ENCODE results near the gene FSTL1.

DNA sequence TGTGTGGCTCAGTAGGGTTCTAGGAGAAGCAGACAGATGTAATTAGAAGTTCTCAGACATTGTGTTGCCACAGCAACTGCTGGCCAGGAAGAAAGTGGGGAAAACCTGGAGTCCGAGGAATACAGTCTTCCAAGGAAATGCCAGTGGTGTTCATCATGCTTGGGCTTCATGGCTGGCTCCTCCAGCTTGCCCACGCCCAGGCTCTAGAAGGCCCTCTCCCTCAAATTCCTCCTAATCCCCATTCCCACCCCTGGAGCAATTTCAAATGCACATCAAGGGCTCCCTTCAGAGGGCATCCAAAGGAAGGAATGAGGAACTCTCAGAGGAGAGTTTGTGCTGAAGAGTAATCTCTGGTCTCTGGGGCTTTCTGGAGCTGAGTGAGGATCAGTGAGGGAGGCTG is 21.9 kb downstream of the FSTL1 start:
- TF ChIP-seq, protein P1, sequence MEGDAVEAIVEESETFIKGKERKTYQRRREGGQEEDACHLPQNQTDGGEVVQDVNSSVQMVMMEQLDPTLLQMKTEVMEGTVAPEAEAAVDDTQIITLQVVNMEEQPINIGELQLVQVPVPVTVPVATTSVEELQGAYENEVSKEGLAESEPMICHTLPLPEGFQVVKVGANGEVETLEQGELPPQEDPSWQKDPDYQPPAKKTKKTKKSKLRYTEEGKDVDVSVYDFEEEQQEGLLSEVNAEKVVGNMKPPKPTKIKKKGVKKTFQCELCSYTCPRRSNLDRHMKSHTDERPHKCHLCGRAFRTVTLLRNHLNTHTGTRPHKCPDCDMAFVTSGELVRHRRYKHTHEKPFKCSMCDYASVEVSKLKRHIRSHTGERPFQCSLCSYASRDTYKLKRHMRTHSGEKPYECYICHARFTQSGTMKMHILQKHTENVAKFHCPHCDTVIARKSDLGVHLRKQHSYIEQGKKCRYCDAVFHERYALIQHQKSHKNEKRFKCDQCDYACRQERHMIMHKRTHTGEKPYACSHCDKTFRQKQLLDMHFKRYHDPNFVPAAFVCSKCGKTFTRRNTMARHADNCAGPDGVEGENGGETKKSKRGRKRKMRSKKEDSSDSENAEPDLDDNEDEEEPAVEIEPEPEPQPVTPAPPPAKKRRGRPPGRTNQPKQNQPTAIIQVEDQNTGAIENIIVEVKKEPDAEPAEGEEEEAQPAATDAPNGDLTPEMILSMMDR (IDR thresholded peaks at IDR 0.05; ENCODE audit: low read depth, low read length), result no peak
- no peak for TF ChIP-seq POLR2A (IDR thresholded peaks at IDR 0.05; ENCODE audit: extremely low read depth, insufficient read length)
